Dedifferentiated amniotic fluid mesenchymal stem cell (primary cell): ENCODE measurements around the gene CCDC47.

Source experiments
- DNase-seq: peaks from one replicate; pipeline ENCODE4 v3.0.0-alpha.2; 2016; ENCODE audit errors: extremely low spot score

The CCDC47 gene

GRCh38 chr17:63783522-63783921, 10.1 kb upstream of the CCDC47 start:
- no peak for DNase-seq

GRCh38 chr17:63780928-63781327, 7.5 kb upstream of the CCDC47 start:
- DNase-seq = no peak

- DNase-seq = no peak
Observed at GRCh38 chr17:63780507-63780906, 7.1 kb upstream of the CCDC47 start.

GRCh38 chr17:63775420-63775819, 2.0 kb upstream of the CCDC47 start:
- no peak for DNase-seq

GRCh38 chr17:63774969-63775265, 1.5 kb upstream of the CCDC47 start:
- no peak for DNase-seq

- DNase-seq = peak; percentile 29
Observed at GRCh38 chr17:63774141-63774968, 958 bp upstream of the CCDC47 start, which contains the start of gene DDX42. Gene DDX42, plus strand, starts transcription at chr17:63774170. Its CDS starts 12,880 bp downstream, at chr17:63787050.

GRCh38 chr17:63772801-63773271, 561 bp downstream of the CCDC47 start:
- DNase-seq = peak; percentile 29

GRCh38 chr17:63768433-63768832, 5.0 kb downstream of the CCDC47 start:
- DNase-seq = no peak

GRCh38 chr17:63766754-63767153, 6.6 kb downstream of the CCDC47 start:
- no peak for DNase-seq

- no peak for DNase-seq
Observed at GRCh38 chr17:63764716-63765115, 8.7 kb downstream of the CCDC47 start.

GRCh38 chr17:63762161-63763078, 11.0 kb downstream of the CCDC47 start:
- DNase-seq = no peak

GRCh38 chr17:63760771-63761539, 12.4 kb downstream of the CCDC47 start:
- DNase-seq = no peak

- no peak for DNase-seq
Observed at GRCh38 chr17:63758428-63758827, 15.0 kb downstream of the CCDC47 start.

- no peak for DNase-seq
Observed at GRCh38 chr17:63754046-63754445, 19.4 kb downstream of the CCDC47 start.

- no peak for DNase-seq
Observed at GRCh38 chr17:63753215-63753614, 20.2 kb downstream of the CCDC47 start.

- DNase-seq = no peak
Observed at GRCh38 chr17:63752707-63753106, 20.7 kb downstream of the CCDC47 start.

GRCh38 chr17:63751806-63752205, 21.6 kb downstream of the CCDC47 start:
- DNase-seq = no peak

- peak; percentile 92 for DNase-seq
Observed at GRCh38 chr17:63741408-63742173, 31.8 kb downstream of the CCDC47 start, which contains the start of gene STRADA. Gene STRADA, minus strand, starts transcription at chr17:63741799. Its CDS starts 13,430 bp downstream, at chr17:63728369.

- DNase-seq = no peak
Observed at GRCh38 chr17:63741143-63741407, 32.3 kb downstream of the CCDC47 start.

GRCh38 chr17:63740464-63741142, 32.8 kb downstream of the CCDC47 start:
- DNase-seq = no peak

- no peak for DNase-seq
Observed at GRCh38 chr17:63735691-63736090, 37.7 kb downstream of the CCDC47 start.
